B cell (primary cell): ENCODE results near the gene NOS3. TPM values are rescaled to one million over a fixed set of nuclear protein-coding genes. Genes with fewer than 3 reads are reported as not detected.

ENCODE experiments used
- ATAC-seq: fragments of 200-7000 bp; cut with Tn5 transposase; one replicate; pipeline ENCODE4 v1.10.0; 2021; ENCODE audit warnings: low read depth, mild to moderate bottlenecking, moderate number of reproducible peaks, moderate library complexity
- CTCF ChIA-PET: fragments of 350-600 bp; sonication (Branson Sonifier 250); formaldehyde crosslinking; loops from one replicate; lab custom pipeline; 2021; ENCODE audit warnings: antibody characterized with exemption, inconsistent platforms; lab: Charles Lee
- POLR2A ChIA-PET: fragments of 350-600 bp; sonication (Branson Sonifier 250); formaldehyde crosslinking; loops from one replicate; lab custom pipeline; 2021; ENCODE audit warnings: antibody characterized with exemption; lab: Charles Lee
- DNase-seq: peaks from one replicate; pipeline ENCODE4 v3.0.0; 2013
- H2AFZ ChIP-seq: 2 replicates; pipeline ENCODE4 v1.6.1; 2012; ENCODE audit warnings: mild to moderate bottlenecking, low read depth, low read length; ENCODE audit not compliant: insufficient read depth, poor library complexity, severe bottlenecking
- H3K27ac ChIP-seq, 2 donors: 1 replicate in 1 of 2; 2 replicates in 1 of 2; pipeline ENCODE4 v1.5.1; 2012 to 2013; ENCODE audit warnings: low read length in 2 of 2, mild to moderate bottlenecking in 2 of 2, moderate library complexity in 1 of 2
- H3K27me3 ChIP-seq, 4 experiments: fragments of 200-600 bp in 1 of 4; sonication (generic) in 1 of 4; replicated peaks in 1 of 4; 1 replicate in 2 of 4; 2 replicates in 2 of 4; pipeline versions ENCODE4 v1.6.1 to v1.7.0; 2013 to 2016; ENCODE audit warnings: low read length in 3 of 4, mild to moderate bottlenecking in 2 of 4, mixed read lengths in 1 of 4, moderate library complexity in 1 of 4; ENCODE audit not compliant: insufficient read depth in 4 of 4, control insufficient read depth in 3 of 4; ENCODE audit errors: control extremely low read depth in 1 of 4
- H3K36me3 ChIP-seq, 2 experiments: replicated peaks in 1 of 2; 1 replicate in 1 of 2; 2 replicates in 1 of 2; pipeline versions ENCODE4 v1.6.1 to v1.7.1; 2013; ENCODE audit warnings: low read length in 1 of 2; ENCODE audit not compliant: insufficient read depth in 2 of 2, control insufficient read depth in 1 of 2; ENCODE audit errors: control extremely low read depth in 1 of 2, extremely low read depth in 1 of 2
- H3K4me1 ChIP-seq, 2 donors: fragments of 200-600 bp in 1 of 2; sonication (generic) in 1 of 2; 1 replicate in 1 of 2; 2 replicates in 1 of 2; pipeline versions ENCODE4 v1.5.1 to v1.6.1; 2013 to 2017; ENCODE audit warnings: low read length in 2 of 2; ENCODE audit not compliant: control insufficient read depth in 2 of 2, insufficient read depth in 2 of 2
- H3K4me2 ChIP-seq: replicated peaks from 2 replicates; pipeline ENCODE3; 2012; ENCODE audit warnings: mild to moderate bottlenecking, low read depth, low read length; ENCODE audit not compliant: poor library complexity, severe bottlenecking
- H3K4me3 ChIP-seq, 5 experiments: fragments of 200-600 bp in 1 of 5; sonication (generic) in 1 of 5; 1 replicate in 3 of 5; 2 replicates in 2 of 5; pipeline versions ENCODE4 v1.5.1 to v1.7.0; 2011 to 2016; ENCODE audit warnings: low read length in 4 of 5, mild to moderate bottlenecking in 4 of 5, low read depth in 2 of 5, control low read depth in 1 of 5, moderate library complexity in 1 of 5; ENCODE audit not compliant: insufficient read depth in 1 of 5; ENCODE audit errors: control extremely low read depth in 1 of 5, extremely low read depth in 1 of 5
- H3K79me2 ChIP-seq: fragments of 200-600 bp; sonication (generic); one replicate; pipeline ENCODE4 v1.6.0; 2016; ENCODE audit warnings: low read length; ENCODE audit not compliant: control insufficient read depth, insufficient read depth
- H3K9ac ChIP-seq: fragments of 200-600 bp; sonication (generic); 2 replicates; pipeline ENCODE4 v1.6.1; 2017; ENCODE audit warnings: mild to moderate bottlenecking, low read length, moderate library complexity
- H3K9me3 ChIP-seq, 3 donors: one replicate each; pipeline versions ENCODE4 v1.6.1 to v1.7.1; 2013; ENCODE audit warnings: low read length in 2 of 3; ENCODE audit not compliant: control insufficient read depth in 2 of 3, insufficient read depth in 1 of 3; ENCODE audit errors: control extremely low read depth in 1 of 3
- H4K20me1 ChIP-seq: 2 replicates; pipeline ENCODE4 v1.6.0; 2012; ENCODE audit warnings: mild to moderate bottlenecking, low read length; ENCODE audit not compliant: insufficient read depth, control insufficient read depth, poor library complexity, severe bottlenecking
- H3K27ac Mint-ChIP-seq: one replicate; pipeline ENCODE4 v1.8.0; 2021; ENCODE audit warnings: mixed read lengths
- H3K27me3 Mint-ChIP-seq: one replicate; pipeline ENCODE4 v1.8.0; 2021; ENCODE audit warnings: mixed read lengths
- H3K4me1 Mint-ChIP-seq: one replicate; pipeline ENCODE4 v1.8.0; 2021; ENCODE audit warnings: mixed read lengths
- H3K4me3 Mint-ChIP-seq: one replicate; pipeline ENCODE4 v1.8.0; 2021; ENCODE audit warnings: mixed read lengths
- H3K9me3 Mint-ChIP-seq: one replicate; pipeline ENCODE4 v1.8.0; 2022; ENCODE audit warnings: mixed read lengths; ENCODE audit not compliant: insufficient read depth
- CTCF ChIP-seq: fragments of 200-600 bp; IDR thresholded peaks from one replicate; pipeline ENCODE4 v1.8.0; 2022; ENCODE audit warnings: antibody characterized with exemption, mild to moderate bottlenecking
- EZH2 ChIP-seq: IDR thresholded peaks from 2 replicates; pipeline ENCODE4 v1.6.1; 2012; ENCODE audit warnings: borderline replicate concordance, low read depth, mild to moderate bottlenecking, moderate library complexity, low read length; ENCODE audit not compliant: insufficient read depth, poor library complexity, severe bottlenecking
- WGBS: methylation state at CpG from one replicate; pipeline ENCODE4 v1.1.5; 2013; ENCODE audit warnings: missing lambda C conversion rate; ENCODE audit not compliant: insufficient coverage; 5-methylcytosine and 5-hydroxymethylcytosine counted together
- intact Hi-C: fragments of 100-400 bp; cut with micrococcal nuclease; formaldehyde crosslinking; loops from one replicate; pipeline ENCODE4 v1.10.0; 2022
- polyA plus RNA-seq: library from polyadenylated mRNA; depleted of rRNA; stranded (reverse); fragments of >200 nt; gene quantifications from 2 replicates; pipeline ENCODE4 v1.2.3, GENCODE V29; 2012
- total RNA-seq, 2 donors: library from RNA; stranded (reverse); fragments of 120-200 nt in 1 of 2; gene quantifications; 1 replicate in 1 of 2; 2 replicates in 1 of 2; pipeline versions ENCODE4 v1.2.3 to v1.2.4, GENCODE V29; 2013 to 2022

NOS3 gene
- total and polyA plus RNA-seq, 2 donors (not counting 1 experiment from before 2014, with no cell fraction given) = 0.39 to 0.54 TPM

- Histone ChIP-seq H3K4me3 (no peak overlapping the region), H2AFZ (no peak overlapping the region), H3K4me2 (no peak overlapping the region), H3K9ac (no peak overlapping the region), H3K27ac (no peak overlapping the region), H3K27me3 (peaks cover 0 to 35% (median 4%) of the 10 kb centered on the region in 4 experiments), H3K4me1 (peaks cover 0 to 14% of the 10 kb centered on the region in 2 donors), H3K36me3 (no peaks in the 10 kb centered on the region), H4K20me1 (no peaks in the 10 kb centered on the region), H3K79me2 (no peaks in the 10 kb centered on the region), H3K9me3 (peaks cover 0 to 16% (median 0%) of the 10 kb centered on the region in 3 donors)
- peaks cover 8% of the 10 kb centered on the region for H3K27me3 Mint-ChIP-seq
- no peak overlapping the region for H3K4me3 Mint-ChIP-seq
- intact Hi-C loops = no loop called here
- POLR2A ChIA-PET = no interaction called here
- peaks cover 4% of the 10 kb centered on the region for H3K4me1 Mint-ChIP-seq
- TF ChIP-seq EZH2 (no peak), CTCF (no peak)
- WGBS = 91% methylated on average over 20 of the region's 20 CpGs
- CTCF ChIA-PET = interaction anchor here (0.9 kb wide), 1 partner anchor 13 kb away, joined by 3 read pairs; no protein-coding TSS in a partner anchor
- ATAC-seq = no peak
- H3K27ac Mint-ChIP-seq = no peak overlapping the region
- DNase-seq = no peak
- no peaks in the 10 kb centered on the region for H3K9me3 Mint-ChIP-seq
Measured at GRCh38 chr7:150998341-150998740, 7.5 kb downstream of the NOS3 start.

- ATAC-seq (no peak), DNase-seq (no peak)
- no peak overlapping the region for H3K9ac ChIP-seq
- Mint-ChIP-seq H3K9me3 (no peaks in the 10 kb centered on the region), H3K27ac (no peak overlapping the region), H3K27me3 (peaks cover 11% of the 10 kb centered on the region), H3K4me1 (peaks cover 3% of the 10 kb centered on the region), H3K4me3 (no peak overlapping the region)
- H3K79me2 ChIP-seq = no peaks in the 10 kb centered on the region
- no peak overlapping the region for H3K4me2 ChIP-seq
- peaks cover 0 to 14% of the 10 kb centered on the region in 2 donors for H3K4me1 ChIP-seq
- 88% methylated on average over 10 of the region's 12 CpGs for WGBS
- ChIA-PET POLR2A (no interaction called here), CTCF (no interaction called here)
- H4K20me1 ChIP-seq = no peaks in the 10 kb centered on the region
- no peak overlapping the region for H3K27ac ChIP-seq
- H3K9me3 ChIP-seq = peaks cover 0 to 16% (median 0%) of the 10 kb centered on the region in 3 donors
- intact Hi-C loops = no loop called here
- H3K4me3 ChIP-seq = no peak overlapping the region
- peaks cover 0 to 35% (median 4%) of the 10 kb centered on the region in 4 experiments for H3K27me3 ChIP-seq
- no peak overlapping the region for H2AFZ ChIP-seq
- no peak for TF ChIP-seq EZH2
- TF ChIP-seq CTCF = no peak
- no peaks in the 10 kb centered on the region for H3K36me3 ChIP-seq
Measured at GRCh38 chr7:150999001-150999400, 8.2 kb downstream of the NOS3 start.
